GM21528 (cell line): ENCODE data around the gene SURF6.
"Not testable (repeated sequence)": the region's sequence is repeated elsewhere in the genome, so short reads cannot be mapped to it uniquely, and the experiment has no call there.

ENCODE experiments used
- ATAC-seq: cut with Tn5 transposase; IDR thresholded peaks from one replicate; pipeline ENCODE4 v1.9.1; 2021; ENCODE audit warnings: mild to moderate bottlenecking, moderate library complexity; ENCODE audit not compliant: unreplicated experiment, low FRiP score

SURF6 gene

DNA sequence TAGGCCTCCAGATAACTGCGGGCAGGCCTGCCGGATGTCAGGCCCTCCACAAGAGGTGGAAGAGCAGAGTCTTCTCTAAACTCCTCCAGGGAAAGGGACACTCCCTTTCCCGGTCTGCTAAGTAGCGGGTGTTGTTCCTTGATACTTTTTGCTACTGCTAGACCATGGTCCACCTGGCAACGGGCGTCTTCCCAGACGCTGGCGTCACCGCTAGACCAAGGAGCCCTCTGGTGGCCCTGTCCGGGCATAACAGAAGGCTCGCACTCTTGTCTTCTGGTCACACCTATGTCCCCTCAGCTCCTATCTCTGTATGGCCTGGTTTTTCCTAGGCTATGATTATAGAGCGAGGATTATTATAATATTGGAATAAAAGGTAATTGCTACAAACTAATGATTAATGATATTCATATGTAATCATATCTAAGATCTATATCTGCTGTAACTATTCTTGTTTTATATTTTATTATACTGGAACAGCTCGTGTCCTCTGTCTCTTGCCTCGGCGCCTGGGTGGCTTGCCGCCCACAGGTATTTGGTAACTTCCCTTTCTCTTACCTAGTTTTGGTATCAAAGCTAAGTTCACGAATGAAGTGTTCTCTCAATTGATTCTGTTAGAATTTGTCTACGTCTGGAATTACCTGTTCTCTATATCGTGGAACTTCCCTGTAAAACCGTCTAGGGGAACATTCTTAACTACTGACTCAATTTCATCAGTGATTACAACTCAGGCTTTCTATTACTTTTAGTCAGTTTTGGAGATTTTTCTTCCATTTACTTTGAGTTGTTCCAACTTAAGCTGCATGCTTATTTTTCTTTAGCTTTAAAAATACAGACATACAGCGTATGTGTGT, 6.5 kb downstream of the SURF6 start:
- not testable (repeated sequence) for ATAC-seq

DNA sequence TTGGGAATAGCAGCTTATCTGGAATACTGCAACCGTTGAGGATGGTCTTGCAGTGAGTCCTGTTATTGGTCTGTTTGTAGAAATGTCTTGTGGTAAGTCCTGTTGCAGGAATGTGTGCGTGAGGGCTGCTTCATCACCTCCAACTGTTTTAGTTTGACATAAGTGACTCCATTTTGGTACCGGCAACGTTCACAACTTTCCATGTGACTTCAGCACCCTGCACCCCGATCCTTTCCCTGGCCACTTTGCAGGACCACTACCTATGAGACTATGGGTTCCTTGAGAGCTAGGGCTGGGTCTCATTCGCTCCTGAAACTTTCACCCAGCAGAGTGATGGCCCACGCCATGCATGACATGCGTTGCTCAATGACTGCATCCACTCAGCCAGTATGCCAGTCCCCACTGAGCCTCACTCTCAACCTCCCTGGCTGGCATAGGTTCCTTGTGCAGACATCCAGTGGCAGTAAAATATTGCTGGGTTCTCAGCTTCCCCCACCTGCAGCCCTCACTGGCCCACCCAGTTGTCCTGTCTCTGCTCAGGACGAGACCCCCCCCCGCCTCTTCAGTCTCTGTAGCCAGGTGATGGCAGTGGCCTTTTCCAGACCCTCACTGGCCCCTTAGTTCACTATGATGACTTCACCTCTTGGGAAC, 8.0 kb downstream of the SURF6 start:
- ATAC-seq, result no peak

DNA sequence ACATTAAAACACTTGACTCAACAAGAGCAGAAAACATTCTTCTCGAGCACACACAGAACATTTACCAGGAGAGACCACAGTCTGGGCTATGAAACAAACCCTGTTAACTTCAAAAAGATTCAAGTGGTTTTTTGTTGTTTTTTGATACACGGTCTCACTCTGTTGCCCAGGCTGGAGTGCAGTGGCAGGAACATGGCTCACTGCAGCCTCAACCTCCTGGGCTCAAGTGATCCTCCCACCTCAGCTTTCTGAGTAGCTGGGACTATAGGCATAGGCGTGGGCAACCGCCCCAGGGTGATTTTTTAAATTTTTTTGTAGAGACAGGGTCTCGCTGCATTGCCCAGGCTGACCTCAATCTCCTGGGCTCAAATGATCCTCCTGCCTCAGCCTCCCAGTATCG, 9.0 kb downstream of the SURF6 start:
- ATAC-seq, result not testable (repeated sequence)

DNA sequence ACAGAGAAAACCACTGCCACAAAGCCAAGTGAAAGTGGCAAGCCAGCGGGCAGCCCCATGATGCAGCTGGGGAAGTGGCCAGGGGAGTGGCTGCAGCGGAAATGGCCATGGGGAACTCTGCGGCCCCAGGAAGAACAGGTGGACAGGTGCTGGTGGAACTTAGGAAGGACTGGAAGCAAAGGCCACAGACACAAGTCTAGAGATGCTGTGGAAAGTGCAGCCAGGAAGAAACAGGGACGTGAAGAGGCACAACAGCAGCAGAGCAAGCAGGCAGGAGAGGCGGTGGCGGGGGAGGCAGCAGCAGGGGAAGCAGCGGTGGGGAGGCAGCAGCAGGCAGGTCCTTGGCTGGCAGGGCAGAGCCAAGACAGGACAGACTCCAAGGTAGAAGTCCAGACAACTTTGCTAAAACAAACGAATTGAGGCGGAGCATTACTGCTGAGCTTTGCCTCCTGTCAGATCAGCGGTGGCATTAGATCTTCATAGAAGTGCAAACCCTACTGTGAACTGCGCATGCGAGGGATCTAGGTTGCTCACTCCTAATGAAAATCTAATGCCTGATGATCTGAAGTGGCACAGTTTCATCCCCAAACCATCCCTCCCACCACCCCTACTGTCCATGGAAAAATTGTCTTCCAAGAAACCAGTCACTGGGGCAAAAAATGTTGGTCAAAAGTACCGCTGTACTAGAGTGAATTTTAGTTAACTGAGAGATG, 11.8 kb downstream of the SURF6 start:
- no peak for ATAC-seq

DNA sequence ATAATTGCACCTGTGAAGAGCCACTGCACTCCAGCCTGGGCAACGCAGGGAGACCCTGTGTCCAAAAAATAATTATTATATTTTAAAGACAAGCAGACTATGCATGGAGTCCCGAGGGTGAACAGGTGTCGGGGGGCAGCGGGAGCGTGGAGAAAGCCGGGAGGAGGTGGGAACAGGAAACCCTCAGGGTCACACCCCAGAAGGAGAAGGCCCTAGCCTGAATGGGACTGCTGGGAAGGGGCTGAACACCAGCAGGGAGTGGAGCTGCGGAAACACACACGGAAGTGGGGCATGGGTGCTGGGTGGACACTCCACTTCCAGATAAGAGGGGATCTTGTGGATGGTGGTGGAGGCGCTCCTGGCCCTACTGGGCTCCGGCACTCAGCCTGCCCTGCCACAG, 12.8 kb downstream of the SURF6 start:
- no peak for ATAC-seq

DNA sequence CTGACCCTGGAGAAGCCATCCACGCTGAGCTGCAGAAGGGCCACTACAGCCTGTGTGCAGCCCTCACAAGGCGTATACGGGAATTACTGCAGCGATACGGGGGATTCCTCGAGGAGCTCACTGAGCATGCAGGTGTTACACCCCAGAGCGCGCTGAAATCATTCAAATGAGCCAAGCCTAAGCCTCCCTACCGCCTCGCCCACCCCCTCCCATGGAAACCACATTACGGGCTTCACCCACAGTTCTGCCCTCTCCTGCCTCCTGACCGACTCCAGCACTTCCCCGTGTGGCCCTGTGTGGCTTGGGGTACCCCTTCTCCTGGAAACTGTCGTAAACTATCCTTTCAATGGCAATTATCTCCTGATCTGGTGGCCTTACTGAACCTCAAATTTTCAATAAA, 13.3 kb downstream of the SURF6 start:
- ATAC-seq, result no peak

DNA sequence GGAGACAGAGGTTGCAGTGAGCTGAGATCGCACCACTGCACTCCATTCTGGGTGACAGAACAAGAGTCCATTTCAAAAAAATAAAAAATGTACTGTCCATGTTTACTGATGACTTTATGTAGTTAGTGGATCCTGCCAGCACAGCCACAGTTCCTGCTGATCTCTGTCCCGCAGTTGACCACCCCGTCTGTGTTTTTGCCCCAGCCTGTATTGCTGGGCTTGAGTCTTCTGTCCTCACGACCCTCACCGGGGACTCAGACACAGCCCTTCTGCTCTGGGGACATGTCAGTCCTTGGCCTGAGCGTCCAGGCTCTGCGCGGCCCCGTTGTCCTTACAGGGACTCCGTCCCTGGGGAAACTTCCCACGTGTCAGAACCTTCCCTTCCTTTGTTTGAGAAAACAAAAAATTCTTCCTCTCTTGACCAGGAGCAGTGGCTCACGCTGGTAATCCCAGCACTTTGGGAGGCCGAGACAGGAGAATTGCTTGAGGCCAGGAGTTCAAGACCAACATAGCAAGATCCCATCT, 14.5 kb downstream of the SURF6 start:
- no peak for ATAC-seq

DNA sequence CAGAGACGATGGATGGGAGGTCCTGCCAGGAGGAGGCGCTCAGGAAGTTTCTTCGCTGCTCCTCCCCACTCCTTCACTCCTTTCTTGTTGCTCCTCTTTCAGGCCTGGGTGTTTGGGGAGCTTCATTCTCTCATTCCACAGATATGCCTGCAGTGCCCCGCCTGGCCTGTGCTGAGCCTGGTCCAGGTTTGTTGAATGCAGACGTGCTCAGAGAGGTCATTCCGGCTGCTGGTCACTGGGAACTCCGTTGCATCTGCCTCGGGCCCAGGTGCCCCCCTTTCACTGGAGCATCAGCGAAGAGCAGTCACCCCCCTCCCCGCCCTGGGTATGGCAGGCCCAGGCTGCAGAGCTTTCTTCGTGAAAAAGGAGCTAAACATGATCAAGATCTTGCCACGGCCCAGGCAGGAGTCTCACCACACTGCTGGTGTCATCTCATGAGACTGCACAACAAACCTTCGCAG, 15.5 kb downstream of the SURF6 start:
- no peak for ATAC-seq

DNA sequence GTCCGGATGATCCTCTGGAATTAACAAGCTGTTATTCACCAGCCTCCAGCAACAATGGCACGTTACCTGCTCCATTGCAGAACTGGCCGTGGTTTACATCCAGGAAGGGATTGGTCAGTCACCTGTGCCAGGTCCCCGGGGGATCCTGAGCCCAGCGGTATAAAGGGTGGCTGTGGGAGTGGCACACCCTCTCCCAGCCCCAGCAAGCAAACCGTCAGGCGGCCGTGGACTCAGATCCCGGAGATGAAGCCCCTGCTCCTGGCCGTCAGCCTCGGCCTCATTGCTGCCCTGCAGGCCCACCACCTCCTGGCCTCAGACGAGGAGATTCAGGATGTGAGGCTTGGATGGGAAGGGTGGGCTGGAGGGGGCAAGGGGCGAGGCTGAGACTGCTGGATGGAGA, 18.4 kb downstream of the SURF6 start:
- ATAC-seq, result not testable (repeated sequence)

DNA sequence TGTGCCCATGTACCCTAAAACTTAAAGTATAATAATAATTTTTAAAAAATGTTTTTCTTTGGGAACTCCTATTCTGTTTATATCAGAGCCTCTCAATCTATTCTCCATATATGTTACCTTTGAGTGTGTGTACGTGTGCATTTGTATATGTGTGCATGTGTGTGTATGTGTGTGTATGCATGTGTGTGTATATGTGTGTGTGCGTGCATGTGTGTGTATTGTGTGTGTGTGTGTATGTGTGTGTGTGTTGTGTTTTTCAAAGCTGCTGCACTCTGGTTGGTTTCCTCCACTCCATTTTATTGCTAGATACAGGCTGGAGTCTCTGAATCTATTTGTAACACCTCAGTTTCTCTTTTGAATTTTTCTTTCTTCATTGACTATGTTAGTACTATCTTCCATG, 20.0 kb downstream of the SURF6 start:
- ATAC-seq, result no peak

DNA sequence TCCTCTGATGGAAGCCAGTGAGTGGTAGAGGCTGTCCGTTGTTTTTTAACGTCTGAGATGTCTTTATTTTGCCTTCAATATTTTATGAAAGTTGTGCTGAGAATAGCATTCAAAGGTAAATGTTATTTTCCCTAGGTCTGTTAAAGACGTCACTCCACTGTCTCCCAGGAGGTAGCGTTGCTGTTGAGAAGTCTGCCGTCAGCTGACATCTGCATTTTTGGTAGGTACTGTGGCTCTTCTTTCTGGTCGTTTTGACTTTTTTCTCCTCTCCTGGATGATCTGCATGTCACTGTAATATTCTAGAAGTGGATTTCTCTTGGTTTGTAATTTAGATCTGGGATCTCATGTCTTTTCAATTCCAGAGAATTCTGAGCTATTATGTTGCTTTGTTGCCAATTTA, 26.4 kb downstream of the SURF6 start:
- ATAC-seq, result no peak

DNA sequence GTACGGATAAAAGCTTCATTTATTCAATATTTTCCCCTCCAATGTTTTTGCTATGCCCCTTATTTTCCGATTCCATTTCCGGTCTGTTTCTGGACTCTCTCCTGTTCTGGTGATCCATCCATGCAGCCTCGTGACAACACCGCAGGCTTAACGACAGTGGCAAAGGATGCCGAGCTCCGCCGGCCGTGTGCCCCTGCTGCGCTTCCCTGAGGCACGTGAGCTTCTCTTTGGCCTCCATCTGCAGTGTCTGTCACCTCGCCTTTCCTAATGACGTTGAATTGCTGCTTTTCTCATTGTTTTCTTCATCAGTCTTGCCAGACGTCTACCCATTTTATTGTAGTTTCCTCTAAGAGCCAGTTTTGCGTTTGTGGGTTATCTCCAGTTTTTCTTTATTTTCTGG, 28.7 kb downstream of the SURF6 start:
- no peak for ATAC-seq

DNA sequence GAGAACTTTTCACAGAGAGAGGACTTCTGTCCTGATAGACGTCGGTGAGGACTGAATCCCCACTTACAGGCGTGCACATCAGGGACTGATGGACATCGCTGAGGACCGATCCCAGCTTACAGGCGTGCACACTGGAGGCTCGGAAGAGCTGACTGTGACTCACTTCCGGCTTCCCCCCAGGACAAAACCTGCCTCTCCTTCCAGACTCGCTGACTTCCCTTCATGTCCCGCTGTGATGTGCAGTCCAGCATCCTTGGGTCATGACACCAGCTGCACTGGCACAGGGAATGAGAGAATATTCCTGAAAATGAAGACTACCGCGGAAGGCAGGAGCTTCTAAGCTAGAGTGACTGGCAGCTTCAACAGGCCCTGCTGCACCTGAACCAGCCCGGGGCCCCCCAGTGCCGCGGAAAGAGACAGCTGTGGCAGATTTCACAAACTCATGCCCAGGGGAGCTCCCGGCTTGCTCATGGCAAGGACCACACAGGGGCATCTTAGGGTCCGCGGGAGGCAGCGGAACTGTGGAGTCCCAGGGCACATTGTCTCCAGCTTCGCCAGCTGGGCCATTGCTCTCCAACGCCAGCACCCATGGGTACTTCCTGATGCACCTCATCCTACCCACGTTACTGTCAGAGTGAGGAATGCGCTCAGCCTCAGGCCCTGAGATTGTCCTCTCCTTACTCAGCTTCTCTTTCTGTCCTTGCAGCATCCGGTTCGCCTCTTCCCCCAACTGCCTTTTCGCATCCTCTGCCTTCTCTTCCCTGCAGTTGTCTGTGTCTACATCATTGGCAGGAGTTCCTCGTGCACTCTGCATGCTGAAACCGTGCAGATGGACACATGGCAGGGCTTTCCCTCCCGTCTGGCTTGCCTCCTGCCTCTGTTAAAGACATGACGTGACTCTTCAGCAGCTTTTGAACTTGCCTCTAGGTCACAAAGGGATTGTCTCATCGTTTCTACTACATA, 29.5 kb downstream of the SURF6 start:
- no peak for ATAC-seq

DNA sequence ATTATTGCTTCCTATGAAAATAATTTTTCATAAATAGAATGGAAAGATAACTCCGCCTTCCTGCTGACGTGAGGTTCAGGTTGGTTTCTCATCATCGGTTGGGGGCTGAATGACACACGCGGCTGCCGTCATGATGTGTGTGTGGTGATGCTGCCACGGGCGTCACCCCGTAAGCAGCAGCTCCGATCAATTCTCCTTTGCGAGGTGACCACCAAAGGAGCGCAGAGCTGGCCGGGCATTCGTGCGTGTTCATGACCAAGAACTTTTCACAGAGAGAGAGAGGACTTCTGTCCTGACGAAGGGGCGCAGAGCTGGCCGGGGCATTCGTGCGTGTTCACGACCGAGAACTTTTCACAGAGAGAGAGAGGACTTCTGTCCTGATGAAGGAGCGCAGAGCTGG, 30.3 kb downstream of the SURF6 start:
- ATAC-seq, result no peak

DNA sequence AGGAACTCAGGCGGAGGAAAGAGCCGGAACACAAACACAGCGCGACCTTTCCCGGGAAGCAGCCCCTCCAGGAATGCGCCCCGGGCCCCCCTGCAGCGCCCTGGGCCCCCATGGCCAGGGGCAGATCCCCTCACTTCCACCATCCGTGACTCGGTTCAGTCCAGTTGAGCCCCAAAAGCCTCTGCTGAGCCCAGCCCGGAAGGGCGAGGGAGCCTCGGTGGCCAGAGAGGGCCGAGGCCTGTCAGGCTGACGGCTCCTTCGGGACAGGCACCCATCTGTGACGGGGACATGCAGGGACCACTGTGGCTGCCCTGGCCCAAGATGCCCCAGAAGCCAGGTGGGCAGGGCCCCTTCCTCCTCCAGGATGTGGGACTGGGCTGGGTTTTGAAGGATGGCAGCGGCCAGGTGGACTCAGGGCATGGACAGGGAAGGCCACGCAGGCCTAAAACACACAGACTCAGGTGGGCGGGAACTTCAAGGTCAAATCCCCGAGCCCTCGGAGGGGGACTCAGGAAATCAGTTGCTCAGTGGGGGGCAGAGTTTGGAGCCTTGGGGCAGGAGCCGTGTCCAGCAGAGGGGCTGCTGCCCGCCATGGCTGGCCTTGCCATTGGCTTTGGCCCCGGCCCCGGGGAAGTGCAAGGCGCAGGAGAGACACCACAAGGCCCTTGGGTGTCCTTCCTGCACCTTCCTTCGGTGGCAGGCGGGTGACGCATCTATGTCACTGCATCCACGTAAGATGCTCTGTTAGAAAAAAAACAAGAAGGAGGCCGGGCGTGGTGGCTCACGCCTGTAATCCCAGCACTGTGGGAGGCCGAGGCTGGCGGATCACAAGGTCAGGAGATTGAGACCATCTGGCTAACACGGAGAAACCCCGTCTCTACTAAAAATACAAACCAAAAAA, 31.3 kb downstream of the SURF6 start:
- ATAC-seq, result no peak

DNA sequence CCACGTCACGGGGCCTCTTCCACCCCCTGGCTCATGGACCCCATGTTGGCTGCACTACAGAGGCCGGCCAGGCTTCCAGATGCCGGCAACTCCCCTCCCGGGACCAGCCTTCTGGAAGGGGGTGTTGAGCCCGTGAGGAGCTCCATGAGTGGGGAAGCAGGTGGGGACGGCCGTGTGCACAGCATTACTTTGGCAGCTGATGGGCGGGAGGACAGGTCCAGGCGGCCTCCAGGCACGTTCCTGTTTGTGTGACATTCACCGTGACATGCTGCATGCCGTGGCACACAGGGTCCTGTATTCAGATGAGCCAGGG, 31.9 kb downstream of the SURF6 start:
- no peak for ATAC-seq

DNA sequence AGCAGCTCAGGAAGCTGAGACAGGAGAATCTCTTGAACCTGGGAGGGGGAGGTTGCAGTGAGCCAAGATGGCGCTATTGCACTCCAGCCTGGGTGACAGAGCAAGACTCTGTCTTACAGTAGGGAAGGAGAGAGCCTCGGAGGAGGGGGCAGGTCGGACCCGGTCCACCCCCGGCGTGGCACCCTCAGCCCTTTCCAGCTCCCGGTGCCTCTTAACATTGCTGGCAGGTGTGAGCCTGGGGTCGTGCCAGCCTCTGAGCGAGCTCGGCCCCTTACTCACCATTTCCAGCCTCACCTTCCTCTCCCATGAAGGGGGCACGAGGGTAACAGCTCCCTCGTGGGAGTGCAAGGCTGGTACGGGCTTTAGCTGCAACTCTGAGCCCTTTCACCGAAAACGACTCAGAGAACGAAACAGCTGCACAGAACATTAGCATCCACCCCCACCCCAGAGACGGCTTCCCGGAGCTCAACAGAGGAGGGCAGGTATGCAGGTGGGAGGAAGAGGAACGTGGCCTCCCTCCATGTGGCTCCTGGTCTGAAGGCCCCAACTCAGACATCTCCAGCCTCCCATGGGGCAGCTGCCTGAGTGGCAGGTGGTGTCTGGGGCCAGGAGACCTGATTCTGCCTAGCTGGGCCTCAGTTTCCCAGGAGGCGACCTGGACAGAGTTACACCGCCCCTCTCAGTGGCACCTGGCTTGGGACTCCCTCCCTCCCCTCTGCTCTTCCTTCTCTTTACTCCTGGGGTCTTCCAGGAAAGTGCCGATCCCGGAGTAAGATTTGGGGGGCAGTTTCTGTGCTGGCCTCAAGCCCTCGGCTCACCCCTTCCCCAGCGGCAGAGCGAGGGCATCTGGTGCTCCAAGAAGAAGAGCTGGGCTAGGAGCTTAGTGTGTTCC, 32.5 kb downstream of the SURF6 start:
- ATAC-seq, result no peak
